NCI-H2107 treated with DMSO at 0.1 percent for 48 hours (cell line): ENCODE results near the gene HPCAL1.

ENCODE experiments used
- DNase-seq: peaks from one replicate; lab custom pipeline; 2025; ENCODE audit not compliant: unreplicated experiment; lab: John Stamatoyannopoulos, UW

HPCAL1 gene

DNA sequence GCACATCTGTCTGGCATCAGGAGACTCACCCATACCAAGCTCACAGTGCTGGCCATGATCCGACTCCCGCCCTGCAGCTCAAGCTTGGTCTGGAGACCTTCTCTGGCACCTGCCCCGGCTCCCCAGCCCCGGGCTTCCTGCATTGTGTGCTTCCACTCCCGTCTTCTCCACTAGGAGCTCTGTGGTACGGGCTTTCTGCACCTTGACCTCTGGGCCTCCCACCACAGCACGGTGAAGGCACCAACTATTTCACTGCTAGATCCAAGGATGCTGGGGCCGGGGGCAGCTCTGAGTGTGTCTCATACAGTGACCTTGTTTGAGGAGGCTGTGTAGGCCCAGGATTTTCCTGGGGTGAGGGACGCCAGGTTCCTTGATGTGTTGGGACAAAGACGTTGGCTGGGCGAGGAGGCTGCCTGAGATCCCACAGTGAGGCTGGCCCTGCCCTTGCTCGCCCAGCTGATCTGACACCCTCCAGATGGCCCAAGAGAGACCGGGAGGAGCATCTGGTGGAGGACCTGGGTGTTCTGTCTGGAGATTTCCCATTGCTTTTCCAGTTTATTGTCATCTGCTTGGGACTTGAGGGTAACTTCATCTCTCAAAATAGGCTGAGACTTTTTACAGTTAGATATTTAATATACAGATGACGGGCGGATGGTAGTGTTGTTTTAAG, 64.0 kb downstream of the HPCAL1 start:
- no peak for DNase-seq

DNA sequence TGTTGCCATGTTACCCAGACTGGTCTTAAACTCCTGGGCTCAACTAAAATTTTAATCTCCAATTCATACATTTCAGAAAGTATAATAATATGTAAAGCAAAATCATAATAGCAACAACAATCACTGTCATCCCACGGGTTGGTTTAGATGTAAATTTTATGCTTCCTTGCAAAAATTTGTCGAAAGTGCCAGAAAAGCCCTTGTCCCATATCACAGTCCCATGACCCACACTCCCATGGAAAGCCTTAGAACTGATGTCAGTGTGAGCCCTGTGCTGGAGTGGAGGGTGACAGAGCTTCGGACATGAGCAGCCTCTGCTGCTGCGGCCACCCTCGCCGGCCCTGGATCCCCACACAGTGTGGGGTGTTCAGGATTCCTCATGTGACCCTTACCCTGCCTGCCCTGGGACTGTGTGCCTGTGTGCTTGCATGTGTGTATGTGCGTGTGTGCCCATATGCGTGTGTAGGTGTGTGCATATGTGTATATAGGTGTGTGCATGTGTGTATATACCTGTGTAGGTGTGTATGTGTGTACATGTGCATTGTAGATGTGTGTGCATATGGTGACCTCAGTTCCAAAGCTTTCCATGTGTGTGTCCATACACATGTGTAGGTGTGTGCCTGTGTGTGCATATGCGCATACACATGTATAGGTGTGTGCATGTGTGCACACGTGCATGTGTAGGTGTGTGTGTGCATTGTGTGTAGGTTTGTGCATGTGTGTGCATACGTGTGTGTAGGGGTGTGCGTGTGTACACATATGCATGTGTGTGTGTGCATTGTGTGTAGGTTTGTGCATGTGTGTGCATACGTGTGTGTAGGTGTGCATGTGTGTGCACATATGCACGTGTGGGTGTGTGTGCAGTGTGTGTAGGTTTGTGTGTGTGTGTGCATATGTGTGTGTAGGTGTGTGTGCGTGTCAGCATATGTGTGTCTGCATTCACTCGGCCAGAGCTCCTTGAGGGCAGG, 65.1 kb downstream of the HPCAL1 start:
- no peak for DNase-seq

DNA sequence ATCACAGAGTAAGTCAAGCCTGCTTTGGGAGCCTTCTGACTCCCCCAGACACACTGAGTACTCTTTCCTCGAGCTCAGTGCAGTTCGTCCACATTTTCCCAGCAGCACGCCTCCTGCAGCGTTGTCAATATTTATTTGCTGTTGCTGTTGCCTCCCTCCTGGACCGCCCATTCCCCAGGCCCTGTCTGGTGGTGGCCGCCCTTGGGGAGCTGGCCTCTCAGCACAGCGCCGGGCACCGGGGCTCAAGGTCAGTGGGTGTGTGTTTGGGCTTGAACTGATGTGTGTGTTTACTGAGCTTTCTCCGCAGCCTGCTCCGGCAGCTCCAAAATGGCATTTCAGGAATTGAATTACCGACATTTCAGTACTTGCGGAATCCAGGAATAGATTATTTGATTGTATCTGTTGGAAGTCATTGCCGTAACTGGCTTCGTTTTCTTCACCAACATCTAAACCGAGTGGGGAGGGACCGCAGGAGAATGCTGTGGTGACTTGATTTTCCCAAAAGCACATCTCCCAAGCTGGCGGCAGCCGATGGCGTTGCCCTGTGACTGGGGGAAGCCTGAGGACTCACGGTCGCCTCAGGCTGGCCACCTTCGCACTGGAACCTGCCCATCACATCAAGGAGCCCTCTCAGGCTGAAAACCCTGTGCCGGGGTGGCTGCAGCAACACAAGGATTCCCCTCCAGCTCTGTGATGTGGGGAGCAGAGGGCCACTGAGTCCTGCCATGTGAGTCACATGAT, 66.0 kb downstream of the HPCAL1 start:
- no peak for DNase-seq

GRCh38 chr2:10369269-10370255, 66.9 kb downstream of the HPCAL1 start:
- no peak for DNase-seq

DNA sequence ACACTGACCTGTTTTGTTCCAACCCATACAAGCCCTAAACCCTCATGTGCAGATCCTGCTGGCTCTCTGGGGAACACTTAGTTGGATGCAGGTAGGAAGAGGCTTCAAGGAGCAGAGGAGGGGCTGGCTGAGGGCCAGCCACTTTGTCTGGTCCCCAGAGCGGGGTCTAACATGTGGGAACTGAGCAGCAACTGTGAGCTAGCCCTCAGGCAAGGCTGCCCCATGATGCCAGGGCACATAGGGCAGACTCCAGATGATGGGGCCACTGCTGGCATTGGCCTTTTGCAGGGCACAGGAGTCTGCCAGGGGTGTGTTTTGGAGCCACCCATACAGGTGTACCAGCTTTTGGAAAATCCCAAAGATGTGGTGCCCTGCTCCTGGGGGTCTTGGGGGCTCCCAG, 67.7 kb downstream of the HPCAL1 start:
- no peak for DNase-seq

DNA sequence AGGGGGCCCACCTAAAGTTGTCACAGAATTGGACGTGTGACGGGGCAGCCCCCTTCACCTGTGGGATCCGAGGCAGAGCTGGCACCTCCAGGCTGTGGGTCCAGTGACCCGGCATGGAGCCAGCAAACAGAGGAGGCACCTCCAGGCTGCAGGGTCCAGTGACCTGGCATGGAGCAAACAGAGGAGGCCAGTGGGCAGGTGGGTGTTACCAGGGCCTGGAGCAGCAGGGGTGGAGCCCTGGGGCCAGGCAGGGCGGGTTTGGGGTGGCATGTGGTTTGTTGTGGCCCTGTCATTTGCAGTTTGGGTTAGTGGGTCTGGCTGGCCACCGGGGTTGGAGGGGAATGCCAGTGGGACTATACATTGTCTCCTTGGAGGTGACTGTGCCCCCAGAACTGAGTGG, 68.2 kb downstream of the HPCAL1 start:
- DNase-seq = no peak

- DNase-seq = no peak
Observed at GRCh38 chr2:10371441-10372196, 68.9 kb downstream of the HPCAL1 start.

DNA sequence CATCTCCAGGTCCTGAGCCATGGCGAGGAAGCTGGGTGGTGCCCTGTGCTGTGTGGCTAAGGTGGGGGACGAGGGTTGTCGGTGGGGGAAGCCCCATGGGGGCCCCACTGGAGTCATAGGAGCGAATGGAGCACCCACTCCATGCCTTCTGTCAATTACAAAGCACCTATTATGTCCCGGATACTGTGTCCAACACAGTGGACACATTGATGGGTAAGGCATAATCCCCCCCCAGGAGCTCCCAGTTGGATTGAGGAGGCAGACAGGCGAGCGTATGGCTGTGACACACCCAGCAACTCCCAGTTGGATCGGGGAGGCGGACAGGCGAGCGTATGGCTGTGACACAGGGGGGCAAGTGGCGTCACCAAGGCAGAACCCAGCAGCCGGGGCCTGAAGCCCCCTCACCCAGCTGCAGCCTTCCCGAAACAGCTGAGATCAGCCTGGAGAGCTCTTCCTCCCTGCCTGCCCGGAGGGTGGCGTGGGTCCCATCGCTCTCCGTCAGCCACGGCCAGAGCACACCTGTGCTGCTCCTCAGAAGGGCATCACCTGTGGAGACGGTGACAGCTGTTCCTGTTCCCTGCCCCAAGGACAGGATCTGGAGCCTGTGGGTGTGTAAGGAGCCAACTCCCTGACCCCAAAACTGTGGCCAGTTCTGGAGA, 69.6 kb downstream of the HPCAL1 start:
- no peak for DNase-seq

GRCh38 chr2:10372862-10373240, 70.1 kb downstream of the HPCAL1 start:
- DNase-seq = no peak

DNA sequence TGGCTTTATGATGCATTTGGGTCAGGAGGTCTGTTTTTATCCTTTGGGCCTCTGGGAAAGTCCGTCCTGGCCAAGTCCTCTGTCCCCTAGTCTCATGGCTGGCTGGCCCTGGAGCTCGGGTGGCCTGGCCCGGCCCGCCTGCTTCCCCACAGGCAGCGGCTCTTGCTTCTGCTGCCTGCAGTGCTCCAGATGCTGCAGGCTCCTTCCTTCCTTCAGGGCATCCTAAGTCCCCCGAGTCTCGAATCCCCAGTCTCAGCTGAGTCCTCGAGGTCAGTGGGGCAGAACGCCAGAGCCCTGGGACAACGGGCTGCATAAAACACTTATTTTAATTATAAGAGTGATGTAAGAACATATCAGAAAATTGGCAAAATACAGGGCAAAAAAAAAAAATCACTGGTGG, 71.2 kb downstream of the HPCAL1 start:
- no peak for DNase-seq

DNA sequence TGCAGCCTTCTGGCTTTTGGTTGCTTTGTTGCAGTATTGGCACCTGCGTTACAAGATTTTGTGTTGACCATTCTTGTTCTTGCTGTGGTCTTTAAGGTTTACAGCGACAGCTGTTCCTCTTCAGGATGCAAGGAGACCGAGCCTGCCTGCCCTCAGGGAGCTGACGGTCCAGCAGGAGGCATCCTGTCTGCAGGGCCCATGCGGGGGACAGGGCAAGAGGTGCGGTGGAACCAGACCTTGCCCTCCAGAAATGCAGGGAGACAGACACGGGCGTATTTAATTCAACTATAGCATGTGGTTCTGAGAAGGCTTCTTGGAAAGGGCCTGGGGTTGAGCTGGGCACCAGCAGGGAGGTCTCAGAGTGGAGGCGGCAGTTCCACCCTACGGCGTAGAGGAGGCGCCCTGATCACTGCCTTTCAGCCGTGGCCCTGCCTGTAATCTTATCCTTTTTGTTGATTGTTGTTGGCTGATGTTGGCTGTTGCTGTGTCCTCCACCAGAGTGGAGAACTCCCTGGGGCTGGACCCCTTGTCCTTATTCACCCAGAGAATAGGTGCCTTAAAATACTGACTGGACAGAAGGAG, 71.7 kb downstream of the HPCAL1 start:
- DNase-seq = no peak

- DNase-seq = peak; percentile 91
Observed at GRCh38 chr2:10375570-10376281, 73.0 kb downstream of the HPCAL1 start.

DNA sequence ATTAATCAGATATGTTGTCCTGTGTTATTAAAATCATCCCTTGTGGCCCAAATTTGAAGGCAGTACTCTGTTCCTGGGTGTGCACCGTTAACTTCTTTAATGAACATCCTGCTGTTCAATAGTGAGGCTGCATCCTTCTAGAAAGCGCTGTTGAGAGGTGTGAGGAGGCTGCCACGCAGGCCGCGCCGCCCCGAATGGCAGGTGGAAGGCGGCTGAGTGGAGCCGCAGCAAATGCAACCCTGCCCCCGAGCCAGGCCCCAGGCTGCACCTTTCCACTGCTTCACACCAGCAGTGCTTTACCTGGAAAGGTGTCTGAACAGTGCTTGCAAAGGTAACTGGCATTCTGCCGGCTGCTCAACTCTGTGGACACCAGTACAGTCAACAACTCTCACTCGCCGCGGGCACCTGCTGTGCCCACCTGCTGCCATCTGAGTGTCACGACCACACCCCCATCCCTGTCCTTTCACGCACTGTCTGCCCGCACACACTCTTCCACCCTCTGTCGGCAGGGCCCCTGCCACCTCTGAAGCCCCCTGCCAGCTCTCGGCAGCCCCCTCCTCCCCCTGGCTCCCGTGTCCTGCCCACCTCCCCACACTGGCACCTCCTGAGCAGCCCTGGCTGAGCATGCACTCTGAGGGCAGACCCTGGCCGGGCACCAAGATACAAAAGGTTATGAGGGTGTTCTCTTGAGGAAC, 74.5 kb downstream of the HPCAL1 start:
- DNase-seq = no peak

- no peak for DNase-seq
Observed at GRCh38 chr2:10377747-10378085, 75.0 kb downstream of the HPCAL1 start.

GRCh38 chr2:10378189-10378588, 75.5 kb downstream of the HPCAL1 start:
- DNase-seq = no peak

GRCh38 chr2:10380048-10380926, 77.6 kb downstream of the HPCAL1 start:
- no peak for DNase-seq

DNA sequence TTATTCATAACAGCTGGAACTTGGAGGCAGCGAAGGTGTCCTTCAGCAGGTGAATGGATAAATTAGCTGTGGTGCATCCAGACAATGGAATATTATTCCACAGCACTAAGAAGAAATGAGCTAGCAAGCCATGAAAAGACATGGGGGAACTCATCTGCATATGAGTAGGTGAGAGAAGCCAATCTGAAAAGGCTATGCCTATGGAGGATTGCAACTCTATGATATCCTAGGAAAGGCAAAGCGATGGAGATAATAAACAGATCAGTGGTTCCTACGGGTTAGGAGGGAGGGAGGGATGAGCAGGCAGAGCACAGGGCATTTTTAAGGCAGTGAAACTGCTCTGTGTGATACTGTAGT, 79.3 kb downstream of the HPCAL1 start:
- DNase-seq = no peak
